ENCODE data around the gene SRPK2.

DNA sequence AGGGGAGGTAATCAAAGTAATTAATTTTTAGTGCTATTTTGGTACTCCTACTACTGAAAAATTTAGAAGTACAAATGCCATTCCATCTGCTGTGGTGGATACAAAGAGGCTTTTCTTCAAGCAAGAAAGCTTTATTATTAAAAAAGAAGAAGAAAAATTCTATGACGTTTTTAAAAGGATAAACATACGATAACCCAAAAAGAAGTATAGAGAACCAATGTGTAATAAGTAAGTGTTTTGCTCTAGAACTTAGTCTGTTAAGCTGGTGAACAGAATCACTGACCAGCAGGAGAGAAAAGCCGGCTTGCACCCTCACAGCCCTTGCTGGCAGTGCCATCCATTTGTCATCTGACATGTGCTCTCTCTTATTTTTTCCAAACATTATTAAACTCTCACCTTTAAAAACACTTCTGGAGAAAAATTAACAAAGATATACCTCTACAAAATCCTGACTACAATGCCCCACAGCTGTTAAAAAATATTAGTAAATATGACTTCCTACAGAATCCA lies 81.5 kb downstream of the SRPK2 start:
- TF ChIP-seq, protein P1, sequence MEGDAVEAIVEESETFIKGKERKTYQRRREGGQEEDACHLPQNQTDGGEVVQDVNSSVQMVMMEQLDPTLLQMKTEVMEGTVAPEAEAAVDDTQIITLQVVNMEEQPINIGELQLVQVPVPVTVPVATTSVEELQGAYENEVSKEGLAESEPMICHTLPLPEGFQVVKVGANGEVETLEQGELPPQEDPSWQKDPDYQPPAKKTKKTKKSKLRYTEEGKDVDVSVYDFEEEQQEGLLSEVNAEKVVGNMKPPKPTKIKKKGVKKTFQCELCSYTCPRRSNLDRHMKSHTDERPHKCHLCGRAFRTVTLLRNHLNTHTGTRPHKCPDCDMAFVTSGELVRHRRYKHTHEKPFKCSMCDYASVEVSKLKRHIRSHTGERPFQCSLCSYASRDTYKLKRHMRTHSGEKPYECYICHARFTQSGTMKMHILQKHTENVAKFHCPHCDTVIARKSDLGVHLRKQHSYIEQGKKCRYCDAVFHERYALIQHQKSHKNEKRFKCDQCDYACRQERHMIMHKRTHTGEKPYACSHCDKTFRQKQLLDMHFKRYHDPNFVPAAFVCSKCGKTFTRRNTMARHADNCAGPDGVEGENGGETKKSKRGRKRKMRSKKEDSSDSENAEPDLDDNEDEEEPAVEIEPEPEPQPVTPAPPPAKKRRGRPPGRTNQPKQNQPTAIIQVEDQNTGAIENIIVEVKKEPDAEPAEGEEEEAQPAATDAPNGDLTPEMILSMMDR (conservative IDR thresholded peaks at IDR 0.05; ENCODE audit: low read depth, low read length): no peak
- TF ChIP-seq EZH2 (IDR thresholded peaks at IDR 0.05; ENCODE audit: borderline replicate concordance, low read depth, low read length, poor library complexity, severe bottlenecking): no peak
